Lung (tissue), 12 donors: ENCODE results near the gene FAM193A. TPM values are rescaled to one million over a fixed set of nuclear protein-coding genes. Genes with fewer than 3 reads are reported as not detected.

Experiments
- ATAC-seq: fragments of 200-7000 bp; cut with Tn5 transposase; one replicate; pipeline ENCODE4 v1.9.1; 2020; ENCODE audit warnings: moderate number of reproducible peaks; ENCODE audit not compliant: insufficient read depth, low FRiP score
- DNase-seq, 3 donors: peaks; one replicate each; pipeline ENCODE4 v3.0.0-alpha.2; 2013 to 2017
- H3K27ac ChIP-seq, 2 donors: one replicate each; pipeline ENCODE4 v1.5.1; 2013; ENCODE audit warnings: mild to moderate bottlenecking in 2 of 2, moderate library complexity in 2 of 2, control low read depth in 1 of 2, inconsistent platforms in 1 of 2, low read depth in 1 of 2, low read length in 1 of 2
- H3K27me3 ChIP-seq, 3 donors: one replicate each; pipeline ENCODE4 v1.5.1; 2013; ENCODE audit warnings: low read length in 2 of 3; ENCODE audit not compliant: control insufficient read depth in 3 of 3, insufficient read depth in 3 of 3
- H3K36me3 ChIP-seq, 4 donors: one replicate each; pipeline ENCODE4 v1.5.1; 2013; ENCODE audit warnings: low read length in 4 of 4, mild to moderate bottlenecking in 1 of 4, moderate library complexity in 1 of 4; ENCODE audit not compliant: control insufficient read depth in 4 of 4, insufficient read depth in 4 of 4
- H3K4me1 ChIP-seq, 5 donors: one replicate each; pipeline ENCODE4 v1.5.1; 2013; ENCODE audit warnings: low read length in 5 of 5, mild to moderate bottlenecking in 2 of 5, moderate library complexity in 1 of 5; ENCODE audit not compliant: control insufficient read depth in 5 of 5, insufficient read depth in 5 of 5
- H3K4me3 ChIP-seq: one replicate; pipeline ENCODE4 v1.5.1; 2013; ENCODE audit warnings: mild to moderate bottlenecking, control low read depth, moderate library complexity
- H3K9ac ChIP-seq, 2 donors: one replicate each; pipeline ENCODE4 v1.5.1; 2013; ENCODE audit warnings: low read length in 2 of 2, control low read depth in 1 of 2; ENCODE audit not compliant: insufficient read depth in 1 of 2
- H3K9me3 ChIP-seq, 4 donors: one replicate each; pipeline ENCODE4 v1.5.1; 2013; ENCODE audit warnings: low read length in 3 of 4, mild to moderate bottlenecking in 1 of 4, moderate library complexity in 1 of 4; ENCODE audit not compliant: control insufficient read depth in 4 of 4, insufficient read depth in 3 of 4
- WGBS, 2 donors: extraction: QIAGEN DNeasy Blood & Tissue Kit; methylation state at CpG; one replicate each; pipeline ENCODE4 v1.1.7; 2013; 5-methylcytosine and 5-hydroxymethylcytosine counted together
- polyA plus RNA-seq, 2 donors: library from polyadenylated mRNA; stranded (reverse); fragments of 200-250 nt; gene quantifications; one replicate each; pipeline ENCODE4 v1.2.1, GENCODE V29; 2013
- total RNA-seq, 2 donors: library from RNA; depleted of rRNA in 1 of 2; stranded (reverse); fragments of >200 nt in 1 of 2; gene quantifications; one replicate each; pipeline ENCODE4 v1.2.1, GENCODE V29; 2014 to 2021
- TF ChIP-seq, protein P1 (sequence below): IDR thresholded peaks from 2 replicates; pipeline ENCODE4 v1.5.1; 2012; ENCODE audit warnings: mild to moderate bottlenecking; ENCODE audit errors: control extremely low read depth, extremely low read depth
- donor health status: control.
- donor health status: control.
- donor health status: Bipolar disorder and iron deficiency.
- donor health status: healthy.
- donor health status: DM: yes; HTN: yes; CAD: no.

Gene FAM193A
- total and polyA plus RNA-seq, 4 donors, result 9.7 to 33.2 (median 17.5) TPM

DNA sequence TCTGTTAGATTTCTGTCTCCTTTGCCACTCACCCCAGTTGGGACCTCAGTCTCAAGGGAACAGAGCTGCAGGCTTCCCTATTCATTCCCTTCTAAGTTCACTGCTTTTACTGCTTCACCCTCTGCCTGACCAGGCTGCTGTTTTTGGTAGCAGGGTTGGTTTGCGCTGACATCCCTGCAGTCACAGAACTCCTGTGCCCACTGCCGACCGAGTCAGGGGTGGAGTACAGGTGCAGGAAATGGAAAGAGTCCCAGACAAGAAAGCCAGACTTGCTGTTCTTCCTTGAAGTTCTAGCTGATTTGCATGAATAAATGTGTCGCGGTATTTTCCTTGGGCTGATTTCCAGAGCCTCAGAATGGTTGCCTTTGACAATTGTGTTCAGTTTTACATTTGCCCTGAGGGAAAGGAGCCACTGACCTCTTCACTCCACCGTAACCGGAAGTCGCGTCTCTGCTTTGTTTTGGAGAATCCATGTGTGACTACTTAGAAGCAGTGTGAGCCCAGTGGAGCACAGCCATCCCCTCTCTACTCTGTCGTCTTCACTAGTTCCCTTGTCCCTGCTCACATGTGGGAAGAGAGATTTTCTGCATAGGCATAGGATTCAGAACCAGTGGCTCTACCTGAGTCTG is 134.9 kb downstream of the FAM193A start:
- 67 to 84% methylated on average over 10 of the region's 10 CpGs for WGBS, 2 donors
- Histone ChIP-seq H3K27me3 (no peaks in the 10 kb centered on the region), H3K27ac (no peak overlapping the region), H3K4me3 (no peak overlapping the region), H3K4me1 (peaks cover 0 to 4% (median 4%) of the 10 kb centered on the region in 5 donors), H3K9me3 (no peaks in the 10 kb centered on the region), H3K36me3 (peaks cover 25 to 37% (median 32%) of the 10 kb centered on the region in 4 donors), H3K9ac (no peak overlapping the region)
- ATAC-seq, result peak; percentile 27
- TF ChIP-seq, protein P1, sequence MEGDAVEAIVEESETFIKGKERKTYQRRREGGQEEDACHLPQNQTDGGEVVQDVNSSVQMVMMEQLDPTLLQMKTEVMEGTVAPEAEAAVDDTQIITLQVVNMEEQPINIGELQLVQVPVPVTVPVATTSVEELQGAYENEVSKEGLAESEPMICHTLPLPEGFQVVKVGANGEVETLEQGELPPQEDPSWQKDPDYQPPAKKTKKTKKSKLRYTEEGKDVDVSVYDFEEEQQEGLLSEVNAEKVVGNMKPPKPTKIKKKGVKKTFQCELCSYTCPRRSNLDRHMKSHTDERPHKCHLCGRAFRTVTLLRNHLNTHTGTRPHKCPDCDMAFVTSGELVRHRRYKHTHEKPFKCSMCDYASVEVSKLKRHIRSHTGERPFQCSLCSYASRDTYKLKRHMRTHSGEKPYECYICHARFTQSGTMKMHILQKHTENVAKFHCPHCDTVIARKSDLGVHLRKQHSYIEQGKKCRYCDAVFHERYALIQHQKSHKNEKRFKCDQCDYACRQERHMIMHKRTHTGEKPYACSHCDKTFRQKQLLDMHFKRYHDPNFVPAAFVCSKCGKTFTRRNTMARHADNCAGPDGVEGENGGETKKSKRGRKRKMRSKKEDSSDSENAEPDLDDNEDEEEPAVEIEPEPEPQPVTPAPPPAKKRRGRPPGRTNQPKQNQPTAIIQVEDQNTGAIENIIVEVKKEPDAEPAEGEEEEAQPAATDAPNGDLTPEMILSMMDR, result no peak
- DNase-seq, result no peak

GRCh38 chr4:2672082-2672481 is 135.6 kb downstream of the FAM193A start:
- no peak for DNase-seq
- H3K9ac ChIP-seq, result no peak overlapping the region
- TF ChIP-seq, protein P1, result no peak
- no peaks in the 10 kb centered on the region for H3K9me3 ChIP-seq
- H3K4me3 ChIP-seq, result no peak overlapping the region
- H3K4me1 ChIP-seq, result peaks cover 0 to 4% (median 4%) of the 10 kb centered on the region in 5 donors
- H3K27me3 ChIP-seq, result no peaks in the 10 kb centered on the region
- H3K27ac ChIP-seq, result no peak overlapping the region
- peaks cover 25 to 37% (median 32%) of the 10 kb centered on the region in 4 donors for H3K36me3 ChIP-seq
- WGBS, 2 donors, result 81 to 89% methylated on average over 3 of the region's 3 CpGs
- ATAC-seq, result no peak

GRCh38 chr4:2672700-2673099 is 136.3 kb downstream of the FAM193A start:
- no peak overlapping the region for H3K27ac ChIP-seq
- H3K27me3 ChIP-seq, result no peaks in the 10 kb centered on the region
- WGBS, 2 donors, result 15 to 54% methylated on average over 2 of the region's 2 CpGs
- H3K9me3 ChIP-seq, result no peaks in the 10 kb centered on the region
- no peak overlapping the region for H3K9ac ChIP-seq
- TF ChIP-seq, protein P1, result no peak
- no peak overlapping the region for H3K4me3 ChIP-seq
- DNase-seq (no peak), ATAC-seq (no peak)
- H3K4me1 ChIP-seq, result peaks cover 0 to 3% (median 0%) of the 10 kb centered on the region in 5 donors
- H3K36me3 ChIP-seq, result peaks cover 25 to 37% (median 32%) of the 10 kb centered on the region in 4 donors
